HG03066 (cell line): ENCODE results near the gene NFIA.

Experiments used
- ATAC-seq: cut with Tn5 transposase; IDR thresholded peaks from one replicate; pipeline ENCODE4 v1.9.1; 2021; ENCODE audit warnings: low read depth; ENCODE audit not compliant: unreplicated experiment

Gene NFIA

DNA sequence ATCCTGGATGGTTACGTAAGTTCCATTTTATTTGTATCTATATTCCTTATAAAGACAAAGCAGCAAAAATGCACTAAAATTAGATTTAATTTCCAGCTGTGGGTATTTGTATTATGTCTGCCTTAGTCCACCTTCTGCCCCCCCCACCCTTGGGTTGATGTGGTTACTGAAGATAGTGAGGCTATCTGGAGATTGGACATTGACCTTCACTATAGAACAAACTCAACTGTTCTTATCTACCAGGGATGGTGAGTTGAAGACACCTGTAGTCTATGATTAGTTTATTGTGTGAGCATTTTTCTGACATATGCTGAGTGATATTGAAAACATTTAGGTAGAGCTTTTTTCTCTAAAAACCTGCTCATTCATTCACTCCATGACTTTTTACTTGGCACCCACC, 122.2 kb downstream of the NFIA start:
- ATAC-seq = no peak

DNA sequence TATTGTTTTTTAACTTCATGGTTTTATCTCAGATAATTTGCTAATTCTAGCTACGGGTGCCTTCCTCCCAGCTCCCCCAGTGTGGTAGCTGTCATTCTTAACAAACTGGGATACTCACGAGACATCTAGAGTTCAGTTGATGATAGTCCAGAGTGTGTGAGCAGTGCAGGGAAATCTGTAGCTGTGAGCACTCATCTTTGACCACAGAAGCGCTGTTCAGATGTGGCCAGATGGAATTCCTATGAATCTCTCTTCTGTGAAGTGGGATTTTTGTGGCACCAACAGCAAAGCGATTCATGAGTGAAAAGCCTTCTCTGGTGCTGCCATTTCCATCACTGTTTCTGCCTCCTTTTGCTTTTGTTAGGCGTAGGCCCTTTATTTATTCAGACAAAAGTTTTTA, 125.1 kb downstream of the NFIA start:
- ATAC-seq = no peak

DNA sequence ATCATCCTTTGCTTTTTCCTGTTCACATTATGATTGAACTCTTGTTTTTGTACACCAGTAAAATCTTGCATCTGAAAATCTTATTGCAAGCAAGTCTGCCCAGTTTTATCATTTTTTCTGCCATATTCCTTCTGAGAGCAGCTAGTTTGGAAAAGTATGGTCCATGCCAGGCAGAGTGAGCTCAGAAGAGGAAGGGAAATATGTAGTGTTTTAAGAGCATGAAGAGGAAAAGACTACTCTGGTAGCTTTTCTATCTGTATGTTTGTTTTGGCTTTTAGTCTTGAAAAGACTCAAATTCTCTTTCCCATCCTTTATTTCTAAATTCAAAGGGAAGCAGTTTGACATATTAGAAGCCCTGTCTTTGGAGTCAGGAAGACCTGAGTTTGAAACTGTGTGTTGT, 125.8 kb downstream of the NFIA start:
- no peak for ATAC-seq

DNA sequence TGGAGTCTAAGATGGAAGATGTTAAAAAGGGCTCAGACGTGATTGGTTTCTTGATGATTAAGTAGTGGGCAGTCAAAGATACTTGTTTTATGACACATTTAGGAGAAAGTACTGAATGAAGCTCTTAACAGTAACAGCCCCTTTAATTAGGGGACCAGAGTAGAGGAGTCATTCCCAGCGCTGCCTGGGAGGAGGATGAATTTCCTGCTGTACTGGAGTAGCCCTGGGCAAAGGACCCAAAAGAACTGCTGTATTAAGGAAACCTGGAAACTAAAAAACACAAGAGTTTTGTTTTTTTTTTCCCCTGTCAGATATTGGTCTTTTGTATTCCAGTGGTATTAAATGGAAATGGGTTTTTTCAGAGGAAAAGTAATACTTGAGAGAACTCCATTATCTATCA, 126.5 kb downstream of the NFIA start:
- no peak for ATAC-seq

DNA sequence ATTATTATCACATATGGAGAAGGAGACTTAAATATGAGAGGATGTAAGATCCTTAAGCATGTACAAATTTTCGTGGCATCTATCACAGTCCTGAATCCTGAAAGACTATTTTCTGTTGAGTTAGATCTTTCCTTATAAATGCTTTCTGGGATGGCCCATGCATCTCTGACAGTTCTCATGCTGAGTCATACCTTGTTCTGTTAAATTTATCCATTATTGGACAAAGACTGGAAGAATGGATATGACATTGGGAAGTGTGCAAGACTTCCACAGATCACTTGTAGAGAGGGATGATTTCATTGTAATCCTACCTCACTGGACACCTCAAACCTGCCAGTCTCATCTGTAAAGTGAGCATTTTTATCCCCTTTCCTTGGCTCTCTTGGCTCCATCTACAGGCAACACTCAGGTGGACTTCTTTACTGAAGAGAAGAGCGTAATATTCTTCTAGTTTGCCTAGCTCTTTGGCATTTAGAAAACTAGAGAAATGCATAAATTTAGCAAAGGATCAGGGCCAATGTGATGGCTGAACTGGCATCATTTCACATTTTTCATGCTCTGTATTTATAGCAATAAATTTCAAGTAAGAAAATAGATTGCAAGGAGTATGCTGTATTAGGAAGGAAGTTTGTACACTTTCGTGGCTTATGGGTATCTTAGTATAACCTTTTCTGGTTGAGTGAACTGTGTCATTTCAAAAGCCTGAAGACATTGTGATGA, 128.2 kb downstream of the NFIA start:
- ATAC-seq = no peak

DNA sequence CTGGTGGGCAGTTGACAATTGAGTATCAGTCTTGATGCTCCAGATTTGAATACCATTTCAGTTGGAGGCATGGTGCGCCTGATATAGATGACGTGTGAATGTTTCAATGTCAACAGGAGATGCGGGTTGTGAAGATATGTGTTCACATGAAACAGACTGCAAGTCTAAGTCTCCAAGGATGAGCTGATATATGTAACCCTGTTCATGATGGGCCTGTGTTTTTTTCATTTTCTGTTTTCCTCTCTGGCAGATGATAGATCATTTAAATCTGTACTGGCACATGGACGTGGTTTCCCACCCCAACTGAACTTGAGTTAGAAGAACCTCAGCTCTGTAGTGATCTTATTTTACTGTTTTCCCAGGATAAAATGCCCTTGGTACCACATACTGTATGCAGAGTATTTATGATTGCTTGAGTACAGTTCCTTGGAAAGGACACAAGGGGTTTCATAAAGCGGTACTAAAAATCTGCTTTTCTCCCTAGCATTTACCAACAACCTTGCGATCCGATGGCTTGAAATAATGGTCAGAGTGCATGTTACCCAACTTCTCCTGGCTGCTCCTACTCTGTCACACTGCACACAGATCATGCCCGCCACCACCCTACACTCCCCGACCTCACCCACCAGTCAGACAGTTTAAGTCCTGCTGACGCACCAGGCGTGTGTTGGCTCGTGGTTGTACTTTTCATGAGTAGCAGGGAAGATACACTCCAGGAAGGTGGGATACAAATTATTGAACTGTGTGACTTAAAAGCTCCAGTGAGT, 131.1 kb downstream of the NFIA start:
- ATAC-seq = no peak

DNA sequence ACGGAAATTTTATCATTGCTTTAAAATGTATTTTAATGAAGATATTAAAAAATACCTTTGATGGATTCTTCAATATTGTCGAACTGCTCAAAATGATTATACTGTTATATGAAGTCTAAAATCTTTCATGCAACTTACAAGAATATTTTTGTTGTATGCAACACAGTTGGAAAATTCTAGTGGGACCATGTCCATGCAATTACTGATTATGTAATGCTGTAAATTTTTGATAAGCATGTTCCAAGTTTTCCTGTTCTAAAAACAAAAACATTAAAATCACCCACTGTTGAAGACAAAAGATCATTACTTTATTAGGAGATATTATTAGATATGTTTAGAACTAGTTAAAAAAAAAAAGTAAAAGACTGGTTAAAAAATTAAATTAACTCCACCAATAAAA, 132.8 kb downstream of the NFIA start:
- no peak for ATAC-seq

DNA sequence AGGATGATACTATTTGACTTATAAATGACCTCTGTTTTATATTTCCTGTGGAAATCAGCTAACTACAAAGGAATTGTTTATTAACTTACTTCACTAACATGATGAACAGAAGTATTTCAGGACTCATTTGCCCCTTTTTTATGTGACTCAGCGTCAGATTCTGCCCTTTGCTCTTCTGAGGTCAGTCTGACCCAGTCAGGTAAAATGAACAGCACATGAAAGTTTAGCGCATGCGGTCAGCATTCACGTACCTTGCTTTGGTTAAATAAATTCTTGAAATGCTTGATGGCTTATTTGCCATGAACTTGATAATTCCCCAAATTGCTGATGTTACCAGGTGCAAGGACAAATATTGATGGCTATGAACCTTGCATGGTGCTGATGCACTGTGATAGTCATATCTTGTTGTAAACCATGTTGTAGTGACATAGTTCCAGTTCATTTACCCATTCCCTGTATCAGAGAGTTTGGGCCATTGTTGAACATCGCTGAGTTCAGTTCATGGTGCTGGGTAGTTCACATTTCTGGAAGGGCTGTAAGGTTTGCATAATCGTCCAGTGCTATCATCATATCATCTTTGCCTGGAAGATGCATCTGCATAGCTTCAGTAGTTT, 133.4 kb downstream of the NFIA start:
- no peak for ATAC-seq

DNA sequence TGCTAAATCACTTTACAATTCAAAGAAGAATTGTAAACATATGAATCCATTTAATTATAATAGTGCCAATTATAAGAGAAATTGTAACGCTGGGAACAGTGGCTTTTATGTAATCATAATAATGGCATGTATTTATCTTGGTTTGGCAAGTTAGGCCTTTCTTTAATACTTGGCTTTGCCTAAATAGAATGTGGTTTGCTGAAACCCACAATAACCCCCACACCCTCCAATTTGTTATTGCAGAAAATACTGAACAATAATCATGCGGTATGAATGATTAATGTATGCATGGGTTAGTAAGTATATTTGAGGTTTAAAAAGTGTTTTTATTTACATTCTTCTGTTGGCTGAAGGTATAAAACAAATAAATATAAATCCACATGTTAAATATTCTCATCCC, 138.2 kb downstream of the NFIA start:
- ATAC-seq = no peak

DNA sequence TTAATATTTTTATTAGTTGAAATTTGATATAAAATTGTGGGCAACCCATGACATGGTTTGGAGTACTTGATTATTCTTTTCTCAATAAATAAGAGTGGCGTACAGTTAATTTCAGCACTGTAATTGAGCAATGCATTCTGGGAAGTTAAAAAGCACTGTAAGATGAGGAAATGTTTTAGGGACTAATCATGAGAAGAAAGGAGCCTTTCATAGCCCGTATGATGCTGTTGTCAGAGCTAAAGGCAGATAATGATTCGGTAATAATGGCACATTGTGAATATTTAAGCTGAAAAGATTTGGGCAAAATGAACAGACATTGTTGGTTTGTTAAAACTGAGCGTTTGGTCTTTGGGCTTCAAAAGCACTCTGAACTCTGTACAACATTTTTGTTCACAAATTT, 139.3 kb downstream of the NFIA start:
- no peak for ATAC-seq

DNA sequence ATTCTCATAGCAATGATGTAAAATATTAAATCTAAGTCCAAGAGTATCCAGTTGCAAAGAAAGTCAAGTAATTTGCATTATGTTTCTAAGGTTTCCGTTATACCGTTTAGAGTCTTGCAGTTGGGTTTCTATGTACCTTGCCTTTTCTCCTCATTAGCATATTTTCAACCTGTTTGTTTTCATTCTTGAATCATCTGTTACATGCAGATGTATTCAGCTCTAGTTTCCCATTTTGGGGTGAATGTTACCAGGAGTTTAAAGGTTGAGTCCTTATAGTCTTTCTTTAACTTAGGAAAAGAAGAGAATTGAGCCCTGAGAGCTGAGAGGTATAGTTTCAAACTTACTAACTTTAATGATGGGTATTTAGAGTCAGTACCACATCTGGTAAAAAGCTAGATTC, 139.9 kb downstream of the NFIA start:
- ATAC-seq = no peak

DNA sequence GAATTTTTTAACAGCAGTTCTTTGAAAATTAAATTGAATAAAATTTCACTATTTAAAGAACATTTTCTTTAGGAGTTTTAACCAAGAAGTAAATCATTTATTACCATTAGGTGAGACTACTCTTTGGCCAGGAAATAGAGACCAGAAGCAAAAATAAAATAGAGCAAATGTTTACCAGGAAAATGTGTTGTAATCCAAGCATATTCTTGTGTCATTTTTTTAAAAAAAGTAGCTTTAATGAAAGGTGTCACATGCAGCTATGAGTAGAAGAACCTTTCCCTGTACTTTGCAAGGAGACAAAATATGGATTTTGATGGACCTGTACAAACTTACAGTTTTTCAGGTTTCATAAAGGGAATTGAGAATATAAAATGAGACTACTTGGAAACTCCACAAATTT, 140.8 kb downstream of the NFIA start:
- no peak for ATAC-seq

DNA sequence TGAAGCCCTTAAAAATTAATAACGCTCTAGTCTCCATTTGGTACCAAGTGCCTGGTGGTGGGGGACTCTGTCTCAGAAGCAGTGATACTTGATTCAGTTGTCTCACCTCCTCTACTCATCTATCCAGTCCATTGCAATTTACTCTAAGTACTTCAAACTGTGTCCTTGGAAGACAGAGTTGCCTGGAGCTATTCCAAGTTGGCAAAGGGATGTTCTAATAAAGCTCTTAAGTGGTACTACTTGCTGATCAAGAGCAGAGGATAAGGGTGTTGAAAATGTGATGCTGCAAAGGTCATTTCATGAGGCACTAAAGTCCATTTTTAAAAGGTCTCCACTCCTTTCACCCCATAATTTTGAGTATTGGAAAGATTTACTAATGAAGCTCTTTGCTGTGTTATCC, 142.2 kb downstream of the NFIA start:
- no peak for ATAC-seq

DNA sequence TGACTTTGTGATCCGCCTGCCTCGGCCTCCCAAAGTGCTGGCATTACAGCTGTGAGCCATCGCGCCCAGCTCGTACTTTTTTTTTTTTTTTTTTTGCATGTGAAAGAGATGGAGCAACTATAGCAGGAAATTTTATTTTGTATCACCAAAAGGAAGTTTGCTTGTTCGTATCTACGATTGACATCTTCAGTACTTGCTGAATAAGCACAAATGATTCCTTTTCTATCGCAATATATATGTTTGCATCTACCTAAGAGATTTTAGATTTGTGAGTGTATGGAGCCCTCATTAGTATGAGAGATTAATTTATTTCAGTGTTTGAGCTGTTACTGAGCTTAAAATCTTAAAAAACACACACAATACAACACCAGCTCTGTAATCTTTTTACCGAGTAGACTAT, 143.1 kb downstream of the NFIA start:
- no peak for ATAC-seq

DNA sequence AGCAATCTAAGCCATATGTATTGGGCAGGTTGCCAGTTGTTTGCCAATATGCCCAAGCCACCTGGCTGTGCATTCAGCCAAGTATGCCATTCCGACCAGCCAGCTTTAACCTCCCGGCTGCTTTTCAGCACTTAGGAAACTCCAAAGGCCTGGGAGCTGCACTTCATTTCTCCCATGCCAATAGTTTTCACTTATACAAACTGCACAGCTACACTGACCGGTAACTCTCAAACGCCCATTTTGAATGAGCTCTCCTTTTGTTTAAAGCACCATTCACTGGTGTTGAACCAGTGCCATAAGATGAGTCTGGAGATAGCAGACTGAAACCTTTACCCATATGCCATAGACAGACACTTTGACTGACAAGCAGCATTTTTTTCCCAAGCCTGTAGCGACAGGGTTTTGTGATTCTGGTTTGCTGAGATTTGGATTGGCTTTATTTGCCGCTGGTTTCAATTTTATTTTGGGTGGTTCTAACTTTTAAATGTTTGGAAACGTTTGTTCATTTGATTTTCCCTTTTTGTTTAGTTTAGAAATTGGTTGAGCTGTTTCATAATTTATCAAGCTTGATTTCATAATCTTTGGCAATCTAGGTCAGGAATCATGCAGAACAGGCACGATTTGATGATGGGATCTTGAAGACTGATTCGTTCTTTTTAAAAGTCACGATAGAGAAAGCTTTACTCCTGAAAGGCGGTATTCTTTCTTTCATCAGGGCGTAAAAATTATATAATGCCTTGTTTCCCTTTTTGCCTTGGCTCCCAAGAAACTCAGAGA, 144.6 kb downstream of the NFIA start:
- ATAC-seq = no peak

DNA sequence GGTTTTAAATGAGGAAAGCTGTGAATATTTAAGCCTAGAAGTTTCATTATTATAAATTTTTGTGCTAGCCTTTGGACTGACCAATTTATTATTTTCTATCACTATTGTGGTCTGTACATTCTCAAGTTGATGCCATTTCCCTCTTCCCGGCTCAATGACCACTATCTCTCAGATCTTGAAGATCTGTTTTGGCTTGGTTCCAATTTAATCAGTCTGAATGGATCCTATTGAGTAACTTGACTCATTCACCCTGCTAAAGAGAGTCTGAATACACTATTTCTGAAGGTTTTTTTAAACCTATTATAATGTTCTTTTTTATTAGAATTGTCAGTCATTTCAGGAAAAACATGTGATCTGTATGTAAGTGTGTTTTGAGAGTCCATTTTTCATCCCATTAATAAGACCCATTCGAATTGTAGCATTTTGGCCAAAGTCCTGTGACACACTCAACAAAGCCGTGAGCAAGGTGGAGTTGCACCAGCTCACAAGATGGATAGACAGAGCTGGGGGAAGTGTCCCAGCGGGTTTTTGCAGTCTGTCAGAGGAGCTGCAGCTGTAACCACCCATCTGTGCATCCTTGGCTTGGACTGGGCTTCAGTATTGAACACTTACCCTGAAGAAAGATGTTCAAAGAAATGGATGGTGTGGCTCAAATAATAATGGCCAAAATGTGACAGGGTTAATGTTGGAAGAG, 145.6 kb downstream of the NFIA start:
- ATAC-seq = no peak

DNA sequence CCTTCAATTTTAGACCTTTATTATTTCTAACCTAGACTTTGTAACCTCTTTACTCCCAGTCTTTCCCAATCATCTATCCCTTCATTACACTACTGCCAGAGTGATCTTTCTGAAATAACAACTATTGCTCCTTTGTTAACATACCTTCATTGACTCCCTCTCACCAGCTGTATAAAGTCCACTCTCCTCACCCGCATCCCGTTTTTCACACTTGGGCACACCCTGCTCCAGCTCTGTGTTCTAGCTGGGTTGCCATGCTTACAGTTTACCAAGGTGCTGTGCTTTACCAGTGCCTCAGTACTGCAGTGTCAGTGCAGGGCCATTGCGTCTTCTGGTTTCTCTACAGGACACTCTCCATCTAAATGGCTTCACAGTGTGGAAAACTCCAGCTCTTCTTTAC, 148.2 kb downstream of the NFIA start:
- ATAC-seq = no peak

DNA sequence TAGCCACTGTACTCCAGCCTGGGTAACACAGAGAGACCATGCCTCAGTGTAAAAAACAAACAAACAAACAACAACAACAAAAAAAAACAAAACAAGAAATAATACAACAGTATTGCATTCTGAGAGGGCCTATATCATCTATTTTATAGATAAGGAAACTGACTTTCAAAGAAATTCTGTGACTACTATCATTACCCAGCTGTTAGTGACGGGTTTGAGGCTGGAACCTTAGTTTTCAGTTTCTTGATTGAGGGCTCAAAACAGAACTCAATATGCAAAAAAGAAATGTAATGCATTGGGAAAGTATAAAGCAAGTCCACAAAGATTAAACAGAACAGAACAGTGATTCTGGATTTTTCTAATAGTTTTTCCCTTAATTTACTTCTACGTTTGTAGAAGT, 149.4 kb downstream of the NFIA start:
- no peak for ATAC-seq

DNA sequence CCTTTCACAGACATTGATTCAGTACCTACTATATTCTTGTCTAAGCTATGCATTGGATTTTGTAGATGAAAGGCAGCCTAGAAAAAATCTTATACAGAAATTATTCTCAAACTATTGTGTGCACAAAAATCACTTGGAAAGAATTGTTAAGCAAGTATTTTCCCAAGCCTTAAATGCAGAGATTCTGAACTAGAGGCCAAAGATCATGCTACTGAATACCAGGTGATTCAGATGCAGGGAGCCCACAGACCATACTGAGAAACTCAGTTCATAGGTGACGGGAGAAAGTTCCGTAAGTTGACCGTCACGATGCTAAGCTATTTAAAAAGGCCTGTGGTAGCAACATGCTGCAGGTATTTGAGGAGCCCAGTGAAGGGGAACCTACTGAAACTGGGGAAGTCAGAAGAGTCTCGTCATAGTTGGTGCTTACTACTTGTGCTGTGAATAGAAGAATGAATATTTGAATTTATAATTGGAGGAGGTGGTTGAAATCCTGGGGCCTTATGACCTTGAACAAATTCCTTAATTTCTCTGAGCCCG, 150.8 kb downstream of the NFIA start:
- no peak for ATAC-seq

DNA sequence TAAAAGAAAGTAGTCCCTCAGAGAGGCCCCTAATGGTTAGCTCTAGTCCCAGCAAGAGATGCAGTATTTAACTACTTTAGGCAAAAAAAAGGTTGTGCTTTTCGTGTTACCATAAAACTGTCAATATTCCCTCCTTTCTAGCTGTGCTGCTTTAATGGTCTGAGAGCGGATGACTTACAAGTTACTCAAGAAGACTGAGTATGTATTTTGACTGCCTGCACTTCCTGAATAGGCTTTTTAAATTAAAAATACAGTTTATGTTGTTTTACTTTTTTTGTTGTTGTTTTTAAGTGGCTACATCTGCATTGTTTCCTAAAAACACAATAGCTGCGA, 152.2 kb downstream of the NFIA start:
- no peak for ATAC-seq
